Hippocampal formation (tissue), 2 donors: ENCODE measurements around the gene IRF1.

Experiments
- DNase-seq, 2 donors: peaks; one replicate each; lab custom pipeline; 2025; lab: John Stamatoyannopoulos, UW

The IRF1 gene

DNA sequence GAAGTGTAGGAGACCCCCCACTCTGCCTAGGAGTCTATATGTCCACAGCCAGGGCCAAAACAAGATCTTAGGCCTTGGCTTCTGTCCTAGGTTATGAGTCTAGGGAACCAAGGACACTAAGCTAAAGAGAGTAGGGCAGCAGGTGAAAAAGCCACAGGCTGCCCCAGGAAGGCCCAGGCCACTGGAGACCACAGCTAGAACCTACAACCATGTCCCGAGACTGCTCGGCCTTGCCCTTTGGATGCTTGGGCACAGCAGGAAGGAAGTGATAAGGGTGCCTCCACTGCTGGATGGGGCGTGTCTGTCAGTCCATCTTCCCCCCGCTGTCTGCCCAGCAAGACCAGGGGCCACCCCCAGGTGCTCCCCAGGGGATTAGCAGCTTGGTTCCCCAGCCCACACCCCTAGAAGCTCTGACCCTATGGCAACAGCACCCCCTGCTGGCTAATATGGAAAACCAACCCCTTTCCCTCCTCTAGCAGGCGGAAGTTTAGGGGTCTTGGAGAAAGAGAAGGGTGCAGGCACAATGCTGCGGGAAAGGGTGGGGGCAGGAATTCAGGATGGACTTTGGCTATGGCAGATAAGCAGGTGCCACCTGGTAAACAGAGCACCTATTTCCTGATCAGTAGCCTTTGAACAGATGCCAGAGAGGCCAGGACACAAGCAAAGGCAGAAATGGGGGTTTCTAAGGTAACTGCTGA is 10.5 kb upstream of the IRF1 start:
- peak; percentile 30 to 71 for DNase-seq

DNA sequence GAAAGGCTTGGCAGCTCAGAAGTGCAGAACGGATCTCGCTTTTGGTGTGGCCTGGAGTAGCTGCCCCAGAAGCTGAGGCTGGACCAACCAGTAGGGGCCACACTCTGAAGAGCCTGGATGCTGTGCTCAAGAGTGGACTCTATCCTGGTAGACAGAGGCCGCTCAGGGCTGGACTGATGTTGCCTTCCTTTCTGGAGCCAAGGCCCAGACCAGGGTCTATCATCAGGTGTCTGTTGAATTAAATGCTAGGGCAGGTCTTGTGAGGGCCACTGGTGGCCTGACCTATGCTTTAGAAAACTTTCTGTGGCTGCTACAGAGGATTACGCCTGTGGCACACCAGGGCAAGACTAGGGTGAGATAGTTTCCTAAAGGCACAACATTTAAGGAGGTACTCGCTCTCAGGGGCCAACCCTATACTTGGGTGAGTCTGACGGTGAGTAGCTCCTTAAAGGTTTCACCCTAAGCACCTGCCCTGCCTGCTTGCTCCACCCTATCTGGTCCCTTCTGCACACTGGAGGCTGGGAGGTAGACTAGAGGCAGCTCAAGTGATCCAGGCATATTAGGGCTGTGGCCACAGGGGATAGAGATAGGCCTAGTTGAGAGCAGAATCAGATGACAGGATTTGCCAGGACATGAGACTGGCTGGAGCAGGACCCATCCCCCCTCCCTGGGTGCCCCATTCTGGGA is 9.8 kb upstream of the IRF1 start:
- DNase-seq: no peak

DNA sequence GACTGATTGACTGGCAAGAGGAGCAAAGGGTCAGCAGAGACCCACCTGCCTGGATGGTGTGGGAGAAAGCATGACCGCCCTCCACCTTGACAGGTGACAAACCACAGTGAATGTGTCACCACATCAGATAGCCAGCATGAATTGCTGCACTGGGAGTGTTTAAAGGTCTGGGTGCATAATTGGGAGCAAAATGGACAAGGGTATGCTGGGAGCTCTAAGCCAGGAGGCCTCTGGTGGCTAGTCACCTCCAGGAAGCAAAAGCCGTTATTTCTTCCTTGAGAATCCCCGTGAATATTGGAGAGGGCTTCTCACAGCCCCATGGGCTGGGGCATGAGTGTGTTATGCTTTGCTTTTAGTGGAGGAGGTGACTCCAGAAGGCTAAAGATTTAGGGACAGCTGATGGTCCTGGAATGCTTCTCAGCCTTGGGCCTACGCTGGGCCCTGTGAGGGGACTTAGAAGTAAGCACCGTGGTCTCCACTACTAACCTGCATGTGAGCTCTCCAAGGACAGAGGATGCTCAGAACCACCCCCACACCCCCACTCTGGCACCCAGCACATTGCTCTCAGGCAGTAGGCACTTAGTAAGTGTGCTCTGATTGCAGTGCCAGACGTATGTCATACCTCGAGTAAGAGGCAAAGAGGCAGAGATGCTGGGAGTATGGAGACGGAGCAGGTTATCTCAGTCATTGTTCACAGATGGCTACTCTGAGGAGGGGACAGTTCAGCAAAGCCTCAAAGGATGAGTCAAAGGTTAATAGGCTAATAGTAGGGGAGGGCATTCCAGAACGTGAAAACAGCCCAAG is 9.1 kb upstream of the IRF1 start:
- no peak for DNase-seq

DNA sequence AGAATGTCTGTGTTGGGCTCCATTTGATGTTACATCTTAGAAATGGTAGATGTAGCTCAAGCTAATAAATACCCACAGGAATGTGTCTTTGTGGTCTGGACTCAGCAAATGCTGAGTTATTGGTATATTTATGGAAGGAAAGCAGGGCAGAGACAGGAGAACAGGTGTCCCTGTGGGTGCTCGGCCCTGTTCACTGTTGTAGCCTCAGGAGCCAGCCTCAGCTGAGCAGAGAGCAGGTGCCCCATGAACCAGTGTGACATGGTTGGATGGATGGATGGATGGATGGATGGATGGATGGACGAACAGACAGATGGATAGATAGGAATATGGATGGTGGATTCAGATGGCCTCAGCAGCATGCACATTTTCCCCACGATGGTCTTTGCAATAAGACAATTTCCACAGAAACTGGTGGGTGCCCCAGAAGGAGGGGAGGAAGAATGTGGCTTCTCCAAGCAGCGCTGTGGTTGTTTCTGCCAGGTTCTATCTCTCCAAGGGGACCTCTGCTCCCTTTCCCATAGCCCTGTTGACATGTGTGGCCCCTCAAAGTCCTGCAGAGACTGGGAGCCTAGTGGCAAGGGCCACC is 8.2 kb upstream of the IRF1 start:
- no peak for DNase-seq

DNA sequence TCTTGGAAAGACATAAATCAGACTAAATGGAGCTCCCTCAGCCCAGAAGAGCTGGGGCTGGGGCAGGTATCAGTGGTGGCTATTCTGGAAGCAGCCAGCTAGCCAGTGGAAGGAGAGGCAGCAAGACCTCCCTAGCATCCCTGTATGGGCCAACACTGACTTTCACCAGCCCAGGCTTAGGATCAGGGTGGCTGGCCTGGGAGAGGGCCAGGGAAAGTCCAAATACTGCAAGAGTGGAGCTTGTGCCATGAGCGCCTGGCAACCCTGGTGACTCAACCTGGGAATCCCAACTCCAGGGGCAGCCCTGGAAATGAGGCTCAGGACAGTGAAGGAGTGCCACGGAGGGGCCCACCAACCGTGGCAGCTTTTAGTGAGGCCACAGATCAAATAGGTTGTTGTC is 7.6 kb upstream of the IRF1 start:
- DNase-seq: no peak

DNA sequence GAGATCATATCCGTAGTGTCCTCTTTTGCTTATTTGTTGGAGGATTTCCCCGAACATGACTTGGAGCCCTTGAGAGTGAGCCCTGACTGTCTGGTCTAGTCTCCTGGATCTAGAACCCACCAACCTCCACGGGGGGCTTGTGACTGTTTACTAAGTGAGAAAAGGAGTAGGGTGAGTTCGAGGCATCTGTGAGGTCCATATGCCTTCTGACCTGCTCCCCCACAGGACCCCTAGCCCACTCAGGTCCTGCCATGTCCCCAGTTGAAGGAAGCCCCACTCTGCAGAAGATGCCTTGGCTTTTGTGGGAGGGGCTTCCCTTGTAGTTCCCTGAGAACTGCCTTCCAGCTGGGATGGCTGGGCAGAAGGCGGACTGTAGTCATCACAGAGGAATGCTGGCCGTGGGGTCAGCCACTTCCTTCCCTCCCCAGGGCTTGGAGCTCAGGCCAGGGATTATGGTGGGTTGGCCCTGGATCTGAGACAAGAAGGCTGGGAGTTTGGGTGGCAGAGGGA is 7.0 kb upstream of the IRF1 start:
- peak in 1 of 2 donors; percentile 4 for DNase-seq

DNA sequence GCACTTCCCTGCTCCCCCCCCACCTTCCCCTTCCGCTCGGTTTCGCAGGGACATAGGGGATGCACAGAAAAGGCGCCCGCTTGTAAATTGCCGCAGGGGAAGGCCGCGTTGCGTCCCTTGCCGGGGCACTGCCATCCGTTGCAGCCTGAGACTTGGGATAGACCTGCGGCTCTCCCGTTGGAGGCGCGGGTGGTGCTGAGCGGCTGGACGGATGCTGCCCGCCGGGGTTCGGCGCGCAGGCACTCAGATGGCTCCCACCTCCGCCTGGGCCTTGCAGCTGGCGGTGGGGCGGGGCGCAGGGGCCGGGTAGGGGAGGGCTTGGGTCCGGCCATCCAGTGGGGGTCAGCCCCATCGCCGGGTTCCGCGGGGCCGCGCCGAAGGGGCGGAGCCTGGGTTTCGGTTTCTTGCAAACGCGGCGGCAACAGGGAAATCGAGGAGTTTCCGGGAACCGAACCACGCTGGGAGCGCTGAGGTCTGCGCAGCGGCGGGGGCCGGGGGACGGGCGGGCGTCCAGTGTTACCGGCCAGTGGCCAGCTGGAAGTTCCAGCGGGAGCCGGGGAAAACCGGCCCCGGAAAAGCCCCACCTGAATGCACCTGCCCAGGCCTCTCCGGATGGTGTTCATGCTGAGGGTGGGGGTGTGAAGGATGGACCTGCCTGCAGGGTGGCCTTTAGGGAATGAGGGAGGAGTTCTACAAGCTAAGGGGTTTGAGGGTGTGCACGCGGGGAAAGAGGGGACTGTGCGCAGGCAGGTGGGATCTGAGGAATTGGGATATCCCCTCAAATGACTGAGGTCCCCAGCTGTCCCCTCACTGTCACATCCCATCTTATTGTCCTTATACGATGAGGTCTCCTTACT is 6.3 kb upstream of the IRF1 start:
- peak; percentile 9 to 70 for DNase-seq

DNA sequence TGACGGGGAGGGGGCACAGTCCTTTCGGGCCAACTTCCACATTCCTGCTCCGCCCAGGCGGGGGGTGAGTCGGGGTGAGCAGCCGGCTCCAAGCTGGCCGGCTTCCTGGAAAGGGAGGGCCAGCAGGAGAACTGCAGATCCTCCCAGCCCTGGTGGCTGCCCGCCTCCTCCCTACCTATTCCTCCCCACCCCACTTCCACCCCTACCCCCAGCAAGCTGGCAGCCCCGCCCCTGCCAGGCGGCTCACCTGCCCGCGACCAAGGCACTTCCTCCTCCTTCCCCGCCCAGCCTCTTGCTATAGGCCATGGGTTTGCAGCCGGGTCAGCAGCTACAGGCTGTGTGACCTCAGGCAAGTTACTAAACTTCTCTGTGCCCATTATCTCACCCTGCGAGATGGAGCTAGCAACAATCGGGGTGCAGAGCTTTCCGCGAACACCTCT is 5.6 kb upstream of the IRF1 start:
- DNase-seq: peak; percentile 51 to 62

DNA sequence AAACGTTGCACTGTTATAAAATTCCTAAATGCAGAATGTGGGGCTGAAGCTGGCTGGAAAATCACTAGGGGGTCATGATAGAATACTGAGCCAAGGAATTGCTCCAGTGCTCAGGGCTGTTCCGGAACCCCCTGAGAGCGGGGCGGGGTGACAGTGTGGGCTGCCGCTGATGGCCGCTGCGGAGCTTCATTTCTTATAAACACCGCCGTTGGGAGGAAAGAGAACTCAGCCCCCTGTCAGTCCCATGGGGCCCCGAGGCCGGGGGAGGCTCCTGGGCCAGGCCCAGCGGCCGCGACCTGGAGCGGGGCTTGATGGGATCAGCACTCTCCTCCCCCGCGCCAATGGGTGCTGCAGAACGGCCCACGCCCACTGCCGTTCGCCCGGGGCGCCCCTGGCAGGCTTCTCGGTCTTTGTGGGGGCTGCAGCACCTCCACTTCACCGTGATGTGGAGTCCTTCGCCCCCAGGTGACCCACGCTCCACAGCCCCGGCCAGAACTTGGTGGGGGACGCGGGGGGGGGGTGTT is 5.2 kb upstream of the IRF1 start:
- DNase-seq: peak; percentile 51 to 62

DNA sequence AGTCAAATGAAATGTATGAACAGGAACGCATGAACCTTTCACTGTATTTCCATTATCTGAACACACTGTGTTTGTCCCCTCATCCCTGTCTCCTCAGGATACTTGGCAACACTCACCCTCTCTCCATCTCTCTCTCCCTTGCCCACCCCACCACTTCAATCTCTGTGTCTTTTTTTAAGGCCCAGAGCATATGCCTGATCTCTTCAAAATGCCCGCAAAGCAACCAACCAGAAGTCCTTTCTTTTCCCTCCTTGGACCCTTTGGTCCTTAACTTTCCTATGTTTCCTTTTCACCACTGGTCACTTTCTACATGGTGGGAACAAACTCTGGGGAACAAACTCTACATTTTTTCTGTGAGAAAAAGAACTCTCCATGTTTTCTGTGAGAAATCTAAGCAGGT is 3.2 kb upstream of the IRF1 start:
- no peak for DNase-seq

DNA sequence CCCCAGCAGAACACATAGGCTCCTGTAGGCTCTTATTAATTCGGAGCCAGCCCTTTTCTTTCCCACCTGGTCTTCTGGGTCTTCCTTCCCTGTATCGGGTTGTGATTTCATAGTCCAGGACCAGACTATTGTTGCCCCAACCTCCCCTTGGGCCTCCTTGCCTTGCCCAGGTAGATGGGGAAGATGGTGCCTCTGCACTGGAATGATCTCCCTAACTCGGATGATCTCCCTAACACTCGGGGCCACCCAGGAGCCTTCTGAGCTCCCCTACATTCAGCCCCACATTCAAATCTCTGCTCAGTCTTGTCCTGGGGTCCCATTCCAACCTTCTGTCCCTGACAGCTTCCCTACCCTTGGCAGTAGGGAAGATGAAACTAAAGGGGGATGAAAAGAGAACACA is 2.7 kb upstream of the IRF1 start:
- no peak for DNase-seq

DNA sequence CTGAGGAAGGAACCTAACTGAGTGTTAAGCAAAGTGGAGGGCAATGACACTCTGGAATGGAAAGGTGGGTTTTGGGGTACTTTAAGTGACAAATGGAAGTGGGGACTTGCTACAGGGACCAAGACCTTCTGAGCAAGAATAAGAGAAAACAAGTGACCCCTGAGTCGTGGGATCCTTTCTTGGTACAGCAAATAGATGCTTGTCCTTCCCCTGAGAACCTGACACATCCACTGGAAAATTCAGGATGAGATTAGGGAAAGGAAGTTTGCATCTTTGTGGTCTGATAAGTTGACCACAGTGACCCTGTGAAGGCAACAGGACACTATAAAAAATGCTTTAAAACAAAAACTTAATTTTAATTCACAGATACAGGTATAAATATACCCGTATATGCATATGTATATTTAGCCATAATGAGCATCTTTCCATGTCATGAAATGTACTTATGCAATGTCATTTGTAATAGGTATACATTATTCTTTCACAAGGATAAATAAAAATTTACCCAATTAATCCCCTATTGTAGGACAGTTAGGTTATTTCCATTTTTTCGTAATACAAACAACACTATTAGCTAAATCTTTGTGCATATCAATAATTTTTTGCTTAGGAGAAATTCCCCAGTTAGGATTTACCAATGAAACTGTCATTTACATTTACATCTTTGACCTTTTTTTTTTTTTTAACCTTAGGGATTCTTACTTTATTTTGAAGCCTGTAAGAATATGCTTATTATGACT is 2.0 kb upstream of the IRF1 start:
- no peak for DNase-seq

DNA sequence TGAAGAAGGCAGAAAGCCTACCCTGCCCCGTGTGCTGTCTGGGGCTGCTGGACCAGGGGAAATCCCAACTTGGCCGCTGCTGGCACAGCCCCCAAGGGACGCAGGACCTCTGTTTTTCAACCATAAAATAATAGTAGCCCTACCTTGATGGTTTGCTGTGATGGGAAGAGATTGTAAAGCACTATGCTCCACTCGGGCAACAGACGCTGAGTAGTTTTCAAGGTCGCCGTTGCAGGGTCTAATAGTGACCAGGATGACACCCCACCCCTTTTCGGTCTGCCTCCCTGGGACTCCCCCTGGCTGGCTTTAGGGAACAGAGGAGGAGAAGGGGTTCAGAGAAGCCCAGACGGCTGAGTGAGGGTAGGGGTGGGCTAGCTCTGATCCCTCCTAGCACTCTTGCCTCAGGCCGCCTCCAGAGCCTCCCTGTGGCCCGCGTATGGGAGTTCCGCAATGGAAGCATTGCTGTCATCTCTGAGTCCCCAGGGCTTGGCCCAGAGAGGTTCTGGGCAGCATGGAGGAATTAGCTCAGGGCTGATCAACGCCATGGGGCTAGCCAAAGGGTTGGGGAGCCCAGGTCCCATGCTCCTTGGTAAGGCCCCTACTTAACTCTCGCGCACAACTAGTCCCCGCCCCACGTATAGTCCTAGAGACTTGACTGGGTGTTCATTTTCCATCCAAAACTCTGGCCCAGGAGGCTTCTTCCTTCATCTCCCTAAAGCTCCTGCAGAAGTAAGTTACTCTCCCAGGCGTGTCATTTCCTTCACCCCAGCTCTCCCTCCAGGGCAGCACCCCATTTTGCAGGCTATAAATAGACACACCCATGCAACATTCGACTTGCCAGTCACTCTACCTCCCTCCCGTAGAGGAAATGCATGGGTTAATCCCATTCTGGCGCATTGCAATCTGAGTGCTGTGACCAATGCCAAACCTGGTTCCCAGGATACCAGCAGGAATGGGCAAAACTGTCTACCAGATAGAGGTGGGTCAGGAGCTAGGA is 1.1 kb upstream of the IRF1 start:
- no peak for DNase-seq

DNA sequence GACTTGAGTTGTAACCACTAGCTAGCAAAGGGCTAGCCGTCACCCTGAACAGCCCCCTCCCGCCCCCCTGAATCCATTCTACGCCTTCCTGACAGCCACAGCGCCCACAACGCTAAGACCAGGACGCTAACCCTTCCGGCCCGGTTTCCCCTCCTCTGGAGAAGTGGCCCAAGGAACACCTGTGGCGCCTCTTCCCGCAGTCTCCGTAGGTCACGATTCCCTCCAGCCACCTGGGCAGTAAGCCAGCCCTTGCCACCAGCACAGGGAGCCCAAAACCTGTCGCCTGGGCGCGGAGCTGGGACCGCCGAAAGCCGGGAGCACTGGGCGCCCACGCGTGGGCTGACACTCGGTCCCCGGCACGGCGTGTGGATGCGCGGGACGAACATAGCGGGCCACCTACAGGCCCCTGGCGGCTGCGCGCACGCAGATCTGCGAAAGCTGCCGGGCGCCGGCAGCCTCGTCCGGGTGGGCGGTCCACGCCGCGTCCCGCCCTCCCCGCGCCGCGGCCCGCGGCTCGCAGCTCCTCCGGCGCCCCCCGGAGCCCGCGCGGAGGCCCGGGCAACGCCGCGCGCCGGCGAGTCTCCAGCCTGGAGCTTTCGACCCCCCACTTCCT is 596 bp downstream of the IRF1 start:
- DNase-seq: no peak

DNA sequence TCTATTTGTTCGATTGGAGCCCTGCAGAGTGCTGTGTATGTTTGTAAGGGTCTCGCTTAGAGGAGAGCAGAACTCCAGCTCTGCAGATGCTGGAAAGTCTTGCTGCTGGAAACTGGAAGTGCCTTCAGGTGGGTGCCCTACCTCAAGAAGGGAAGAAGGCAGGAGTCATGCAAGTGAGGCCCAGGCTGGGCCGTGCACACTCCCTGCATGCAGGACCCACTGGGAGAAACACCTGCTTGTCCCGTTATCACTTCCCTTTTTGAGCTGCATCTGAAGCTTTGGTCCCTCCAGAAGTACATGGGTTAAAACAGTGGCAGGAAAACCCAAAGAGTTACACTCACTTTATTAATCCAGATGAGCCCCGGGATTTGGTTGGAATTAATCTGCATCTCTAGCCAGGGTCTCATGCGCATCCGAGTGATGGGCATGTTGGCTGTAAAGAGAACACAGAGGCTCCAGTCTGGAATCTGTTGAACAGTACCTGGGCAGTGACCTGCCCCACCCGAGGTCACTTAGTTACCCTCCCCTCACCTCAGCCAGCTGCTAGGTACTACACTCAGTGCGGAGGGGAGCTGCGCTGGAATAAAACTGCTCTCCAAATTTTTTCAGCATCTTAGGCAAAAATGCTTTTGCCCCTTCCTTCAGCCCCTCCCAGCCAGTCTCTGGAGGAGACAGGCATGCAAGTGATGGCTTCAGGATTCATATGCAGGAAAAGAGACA is 1.4 kb downstream of the IRF1 start:
- no peak for DNase-seq

DNA sequence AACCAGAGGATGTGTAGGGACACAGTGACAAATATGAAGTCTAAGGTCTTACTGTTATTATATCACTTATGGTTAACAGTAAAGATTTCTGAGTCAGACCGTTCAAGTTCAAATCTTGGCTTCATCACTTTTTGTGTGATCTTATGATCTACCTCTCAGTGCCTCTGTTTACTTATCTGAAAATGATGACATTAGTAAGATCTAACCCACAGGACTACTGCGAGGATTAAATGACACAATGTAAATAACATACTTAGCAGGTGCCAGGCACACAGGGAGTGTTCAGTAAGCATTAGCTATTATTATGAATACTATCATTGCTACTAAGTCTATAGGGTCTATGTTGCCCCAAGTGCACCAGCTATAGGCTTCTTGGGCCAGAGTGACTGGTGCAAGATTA is 2.0 kb downstream of the IRF1 start:
- no peak for DNase-seq

DNA sequence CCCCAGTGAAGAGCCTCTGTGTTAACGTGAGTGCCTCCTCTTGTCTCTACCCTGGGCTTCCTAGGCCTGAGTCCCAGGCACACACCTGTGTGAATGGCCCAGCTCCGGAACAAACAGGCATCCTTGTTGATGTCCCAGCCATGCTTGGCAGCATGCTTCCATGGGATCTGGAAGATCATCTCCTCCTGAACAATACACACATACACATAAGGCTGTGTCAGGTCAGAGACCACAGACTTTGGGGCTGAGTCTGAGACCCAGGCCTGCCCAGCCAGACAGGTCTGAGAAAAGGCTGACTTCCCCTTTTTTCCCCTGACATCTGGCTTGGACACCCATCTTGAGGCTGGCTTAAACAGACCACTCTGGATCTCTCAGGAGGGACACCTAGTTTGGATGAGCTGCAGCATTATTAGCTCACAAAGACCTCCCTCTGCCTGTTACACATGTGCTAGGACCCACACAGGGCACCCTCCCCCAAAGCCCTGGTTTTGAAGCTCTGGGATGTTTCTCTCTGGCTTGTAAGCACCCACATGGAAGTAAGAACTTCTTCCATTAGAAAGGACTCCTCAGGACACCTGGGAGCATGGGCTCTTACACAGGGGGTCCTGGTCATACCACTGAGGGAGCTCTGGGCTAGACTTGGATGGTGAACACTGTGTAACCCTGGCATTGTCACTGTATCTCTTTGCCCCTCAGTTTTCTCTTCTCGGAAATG is 2.6 kb downstream of the IRF1 start:
- DNase-seq: no peak

DNA sequence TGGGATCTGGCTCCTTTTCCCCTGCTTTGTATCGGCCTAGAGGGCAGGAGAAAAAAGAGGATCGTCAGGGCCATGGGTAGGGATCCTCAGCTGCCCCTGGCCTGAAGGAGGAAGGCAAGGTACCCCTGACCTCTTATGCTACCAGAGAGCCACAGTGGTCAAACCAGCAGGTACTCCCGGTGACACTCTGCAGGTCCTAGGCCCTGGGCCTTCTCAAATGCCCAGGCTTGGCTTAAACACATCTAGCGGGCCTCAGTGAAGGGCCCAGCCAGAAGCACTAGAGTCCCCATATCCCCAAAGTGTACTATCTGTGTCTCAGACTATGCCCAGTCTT is 3.5 kb downstream of the IRF1 start:
- no peak for DNase-seq
